ENCODE measurements around the gene CACNG7. TPM values are rescaled to one million over a fixed set of nuclear protein-coding genes. Genes with fewer than 3 reads are reported as not detected.

CACNG7 gene
- total RNA-seq, 1 donor = 1.9 TPM

- no peak for TF ChIP-seq CTCF (IDR thresholded peaks at IDR 0.05; ENCODE audit: insufficient read depth, low read length)
- no peak overlapping the region for H3K4me3 ChIP-seq (ENCODE audit: low read depth, low read length)
- DNase-seq (ENCODE audit: low read depth) = no peak
These were observed 11.6 kb upstream of the CACNG7 start for GRCh38 chr19:53897459-53897858.

GRCh38 chr19:53898166-53898565, 10.9 kb upstream of the CACNG7 start:
- no peak for DNase-seq (ENCODE audit: low read depth)
- no peak for TF ChIP-seq CTCF (IDR thresholded peaks at IDR 0.05; ENCODE audit: insufficient read depth, low read length)
- H3K4me3 ChIP-seq (ENCODE audit: low read depth, low read length) = no peak overlapping the region

GRCh38 chr19:53898636-53899341, 10.3 kb upstream of the CACNG7 start:
- no peak for DNase-seq (ENCODE audit: low read depth)
- H3K4me3 ChIP-seq (ENCODE audit: low read depth, low read length) = no peak overlapping the region
- TF ChIP-seq CTCF (IDR thresholded peaks at IDR 0.05; ENCODE audit: insufficient read depth, low read length) = no peak

- no peak for DNase-seq (ENCODE audit: low read depth)
- H3K4me3 ChIP-seq (ENCODE audit: low read depth, low read length) = no peak overlapping the region
- TF ChIP-seq CTCF (IDR thresholded peaks at IDR 0.05; ENCODE audit: insufficient read depth, low read length) = no peak
These were observed 8.8 kb upstream of the CACNG7 start for GRCh38 chr19:53900191-53900860.

- H3K4me3 ChIP-seq (ENCODE audit: low read depth, low read length) = no peak overlapping the region
- DNase-seq (ENCODE audit: low read depth) = peak; percentile 57
- TF ChIP-seq CTCF (IDR thresholded peaks at IDR 0.05; ENCODE audit: insufficient read depth, low read length) = no peak
These were observed 5.9 kb upstream of the CACNG7 start for GRCh38 chr19:53903055-53903680.

GRCh38 chr19:53904909-53905308, 4.2 kb upstream of the CACNG7 start:
- H3K4me3 ChIP-seq (ENCODE audit: low read depth, low read length) = no peak overlapping the region
- DNase-seq (ENCODE audit: low read depth) = no peak
- TF ChIP-seq CTCF (IDR thresholded peaks at IDR 0.05; ENCODE audit: insufficient read depth, low read length) = no peak

Measured in fibroblast of the aortic adventitia (primary cell).